CD4-positive, CD25-positive, alpha-beta regulatory T cell (primary cell): ENCODE data around the gene PRC1. TPM values are rescaled to one million over a fixed set of nuclear protein-coding genes. Genes with fewer than 3 reads are reported as not detected.
A peak's percentile ranks its signal among the peaks of the same experiment; 100 is the strongest.

Experiments
- ATAC-seq, 2 donors: fragments of 150-1000 bp; cut with Tn5 transposase; one replicate each; pipeline ENCODE4 v1.10.0; 2021; ENCODE audit warnings: low read depth in 2 of 2, moderate number of reproducible peaks in 2 of 2, moderate library complexity in 1 of 2
- DNase-seq, 3 donors: peaks; one replicate each; pipeline versions ENCODE4 v3.0.0 to v3.0.0-alpha.2; 2012 to 2022; ENCODE audit warnings: mixed read lengths in 1 of 3
- H3K27ac ChIP-seq: one replicate; pipeline ENCODE4 v1.7.0; 2013; ENCODE audit warnings: mild to moderate bottlenecking, low read length; ENCODE audit not compliant: insufficient read depth, poor library complexity, severe bottlenecking
- H3K27me3 ChIP-seq: one replicate; pipeline ENCODE4 v1.7.0; 2013; ENCODE audit warnings: low read length; ENCODE audit not compliant: control insufficient read depth, insufficient read depth
- H3K36me3 ChIP-seq: one replicate; pipeline ENCODE4 v1.7.0; 2013; ENCODE audit warnings: mild to moderate bottlenecking, low read length, moderate library complexity; ENCODE audit not compliant: control insufficient read depth, insufficient read depth
- H3K4me1 ChIP-seq: 2 replicates; pipeline ENCODE4 v1.7.0; 2013; ENCODE audit warnings: mild to moderate bottlenecking, low read length; ENCODE audit not compliant: insufficient read depth, control insufficient read depth, poor library complexity, severe bottlenecking
- H3K4me3 ChIP-seq: one replicate; pipeline ENCODE4 v1.7.0; 2013; ENCODE audit warnings: low read depth, mild to moderate bottlenecking, low read length, moderate library complexity
- H3K9me3 ChIP-seq, 2 experiments: 1 replicate in 1 of 2; 2 replicates in 1 of 2; pipeline ENCODE4 v1.7.0; 2013; ENCODE audit warnings: low read length in 2 of 2, mild to moderate bottlenecking in 1 of 2, moderate library complexity in 1 of 2; ENCODE audit not compliant: control insufficient read depth in 2 of 2
- H3K27ac Mint-ChIP-seq, 3 donors: one replicate each; pipeline ENCODE4 v1.8.0; 2020 to 2022; ENCODE audit warnings: mild to moderate bottlenecking in 3 of 3, mixed read lengths in 3 of 3, moderate library complexity in 2 of 3
- H3K27me3 Mint-ChIP-seq: one replicate; pipeline ENCODE4 v1.8.0; 2022; ENCODE audit warnings: mild to moderate bottlenecking, mixed read lengths
- H3K36me3 Mint-ChIP-seq: one replicate; pipeline ENCODE4 v1.8.0; 2020; ENCODE audit warnings: mixed read lengths
- H3K4me1 Mint-ChIP-seq, 4 donors: one replicate each; pipeline ENCODE4 v1.8.0; 2020 to 2022; ENCODE audit warnings: mixed read lengths in 4 of 4, mild to moderate bottlenecking in 1 of 4
- H3K4me3 Mint-ChIP-seq, 4 donors: one replicate each; pipeline ENCODE4 v1.8.0; 2020 to 2022; ENCODE audit warnings: mild to moderate bottlenecking in 4 of 4, mixed read lengths in 4 of 4, moderate library complexity in 3 of 4
- H3K9me3 Mint-ChIP-seq, 7 donors: one replicate each; pipeline ENCODE4 v1.8.0; 2020 to 2022; ENCODE audit warnings: mixed read lengths in 7 of 7, mild to moderate bottlenecking in 3 of 7, moderate library complexity in 2 of 7
- polyA plus RNA-seq, 4 donors: library from polyadenylated mRNA; unstranded; fragments of 300-500 nt; fragmentation: Illumina TruSeq; gene quantifications; one replicate each; pipeline ENCODE4 v1.2.3, GENCODE V29; 2021
- total RNA-seq: library from RNA; stranded (reverse); gene quantifications from one replicate; pipeline ENCODE4 v1.2.3, GENCODE V29; 2022

PRC1 gene
- total and polyA plus RNA-seq, 5 donors from 2014 or later: 2.7 to 63.8 (median 9.8) TPM

- DNase-seq: no peak
- Mint-ChIP-seq H3K27me3 (no peaks in the 10 kb centered on the region), H3K9me3 (peaks cover 0 to 2% (median 0%) of the 10 kb centered on the region in 7 donors), H3K27ac (no peak overlapping the region), H3K4me1 (peaks cover 0 to 6% (median 3%) of the 10 kb centered on the region in 4 donors), H3K36me3 (peaks cover 40% of the 10 kb centered on the region), H3K4me3 (no peak overlapping the region)
- Histone ChIP-seq H3K36me3 (peaks cover 43% of the 10 kb centered on the region), H3K4me3 (no peak overlapping the region), H3K9me3 (no peaks in the 10 kb centered on the region), H3K27me3 (no peaks in the 10 kb centered on the region), H3K4me1 (no peaks in the 10 kb centered on the region), H3K27ac (no peak overlapping the region)
- ATAC-seq: no peak
Observed at GRCh38 chr15:90921887-90922286, 72.4 kb downstream of the PRC1 start.

- H3K9me3 ChIP-seq: no peaks in the 10 kb centered on the region
- no peaks in the 10 kb centered on the region for H3K27me3 ChIP-seq
- H3K27ac ChIP-seq: no peak overlapping the region
- Mint-ChIP-seq H3K27ac (no peak overlapping the region), H3K4me1 (peaks cover 0 to 2% (median 0%) of the 10 kb centered on the region in 4 donors), H3K27me3 (no peaks in the 10 kb centered on the region), H3K9me3 (peaks cover 0 to 2% (median 0%) of the 10 kb centered on the region in 7 donors), H3K4me3 (no peak overlapping the region), H3K36me3 (peaks cover 60% of the 10 kb centered on the region)
- H3K4me3 ChIP-seq: no peak overlapping the region
- ATAC-seq (no peak), DNase-seq (no peak)
- H3K36me3 ChIP-seq: peaks cover 63% of the 10 kb centered on the region
- no peaks in the 10 kb centered on the region for H3K4me1 ChIP-seq
Observed at GRCh38 chr15:90918835-90919234, 75.5 kb downstream of the PRC1 start.

- H3K27ac Mint-ChIP-seq: peak overlapping the region in 1 of 3 donors; percentile 36
- H3K27me3 ChIP-seq: no peaks in the 10 kb centered on the region
- no peaks in the 10 kb centered on the region for H3K27me3 Mint-ChIP-seq
- no peak overlapping the region for H3K4me3 ChIP-seq
- H3K36me3 ChIP-seq: peaks cover 69% of the 10 kb centered on the region
- peaks cover 0 to 2% (median 0%) of the 10 kb centered on the region in 7 donors for H3K9me3 Mint-ChIP-seq
- DNase-seq (no peak), ATAC-seq (no peak)
- no peaks in the 10 kb centered on the region for H3K4me1 ChIP-seq
- H3K36me3 Mint-ChIP-seq: peaks cover 66% of the 10 kb centered on the region
- peak overlapping the region in 1 of 4 donors; percentile 15 for H3K4me3 Mint-ChIP-seq
- H3K4me1 Mint-ChIP-seq: peaks cover 0 to 2% (median 0%) of the 10 kb centered on the region in 4 donors
- H3K27ac ChIP-seq: no peak overlapping the region
- H3K9me3 ChIP-seq: no peaks in the 10 kb centered on the region
Observed at GRCh38 chr15:90918034-90918788, 76.1 kb downstream of the PRC1 start.

- no peaks in the 10 kb centered on the region for H3K27me3 Mint-ChIP-seq
- no peaks in the 10 kb centered on the region for H3K27me3 ChIP-seq
- ATAC-seq (no peak), DNase-seq (no peak)
- H3K27ac ChIP-seq: no peak overlapping the region
- H3K36me3 Mint-ChIP-seq: peaks cover 66% of the 10 kb centered on the region
- peaks cover 76% of the 10 kb centered on the region for H3K36me3 ChIP-seq
- no peak overlapping the region for H3K4me3 Mint-ChIP-seq
- peaks cover 0 to 2% (median 0%) of the 10 kb centered on the region in 7 donors for H3K9me3 Mint-ChIP-seq
- no peak overlapping the region for H3K4me3 ChIP-seq
- H3K27ac Mint-ChIP-seq: no peak overlapping the region
- H3K4me1 Mint-ChIP-seq: peaks cover 0 to 2% (median 0%) of the 10 kb centered on the region in 4 donors
- H3K9me3 ChIP-seq: no peaks in the 10 kb centered on the region
- no peaks in the 10 kb centered on the region for H3K4me1 ChIP-seq
Observed at GRCh38 chr15:90917569-90917968, 76.8 kb downstream of the PRC1 start.

- no peaks in the 10 kb centered on the region for H3K27me3 ChIP-seq
- no peaks in the 10 kb centered on the region for H3K27me3 Mint-ChIP-seq
- H3K36me3 ChIP-seq: peaks cover 87% of the 10 kb centered on the region
- peaks cover 0 to 2% (median 0%) of the 10 kb centered on the region in 7 donors for H3K9me3 Mint-ChIP-seq
- no peak overlapping the region for H3K4me3 ChIP-seq
- ATAC-seq (no peak), DNase-seq (no peak)
- H3K4me3 Mint-ChIP-seq: no peak overlapping the region
- no peak overlapping the region for H3K27ac ChIP-seq
- H3K27ac Mint-ChIP-seq: no peak overlapping the region
- no peaks in the 10 kb centered on the region for H3K4me1 ChIP-seq
- H3K4me1 Mint-ChIP-seq: peaks cover 0 to 2% (median 0%) of the 10 kb centered on the region in 4 donors
- H3K36me3 Mint-ChIP-seq: peaks cover 66% of the 10 kb centered on the region
- H3K9me3 ChIP-seq: no peaks in the 10 kb centered on the region
Observed at GRCh38 chr15:90916461-90916860, 77.9 kb downstream of the PRC1 start.

Other genes with a start within 250 kb of the PRC1 start
- 62.5 TPM for gene FURIN, start 125.9 kb downstream of the PRC1 start, total RNA-seq
- 1 to 10 TPM; 2.9 to 8.6 (median 5.7) TPM for gene FURIN, start 125.9 kb downstream of the PRC1 start, polyA plus RNA-seq
- 3.8 TPM for gene FES, start 110.0 kb downstream of the PRC1 start, total RNA-seq
- under 1 TPM in 2 of 4 donors, not detected in 2; 0.13 TPM for gene FES, start 110.0 kb downstream of the PRC1 start, polyA plus RNA-seq
- gene MAN2A2, start 91.2 kb downstream of the PRC1 start, total RNA-seq: 120 TPM
- gene MAN2A2, start 91.2 kb downstream of the PRC1 start, polyA plus RNA-seq: 1 to 10 TPM; 3.8 to 6.6 (median 5.7) TPM
- gene HDDC3, start 62.0 kb downstream of the PRC1 start, total RNA-seq: 15.6 TPM
- gene HDDC3, start 62.0 kb downstream of the PRC1 start, polyA plus RNA-seq: 10 to 100 TPM; 24.4 to 36.2 (median 33.3) TPM
- gene UNC45A, start 59.2 kb downstream of the PRC1 start, total RNA-seq: 48.3 TPM
- 10 to 100 TPM; 45.4 to 65.9 (median 59.3) TPM for gene UNC45A, start 59.2 kb downstream of the PRC1 start, polyA plus RNA-seq
- gene RCCD1, start 39.7 kb downstream of the PRC1 start, total RNA-seq: 6.2 TPM
- gene RCCD1, start 39.7 kb downstream of the PRC1 start, polyA plus RNA-seq: 1 to 10 TPM; 2.2 to 4.2 (median 3.3) TPM
- gene VPS33B, start 28.1 kb upstream of the PRC1 start, total RNA-seq: 22.2 TPM
- 10 to 100 TPM in 1 of 4 donors, 1 to 10 TPM in 3; 5.5 to 13.1 (median 8.5) TPM for gene VPS33B, start 28.1 kb upstream of the PRC1 start, polyA plus RNA-seq
- not detected for gene SV2B, start 105.7 kb upstream of the PRC1 start, total RNA-seq
- under 1 TPM in 1 of 4 donors, not detected in 3; 0.06 TPM for gene SV2B, start 105.7 kb upstream of the PRC1 start, polyA plus RNA-seq